Colonic mucosa (tissue), 4 donors: ENCODE data around the gene FEV. TPM values are rescaled to one million over a fixed set of nuclear protein-coding genes. Genes with fewer than 3 reads are reported as not detected.

Source experiments
- DNase-seq: peaks from one replicate; pipeline ENCODE4 v3.0.0-alpha.2; 2020
- H3K27ac ChIP-seq: fragments of 200-600 bp; one replicate; pipeline ENCODE4 v1.8.0; 2021
- H3K27me3 ChIP-seq: fragments of 200-600 bp; one replicate; pipeline ENCODE4 v1.8.0; 2021
- H3K36me3 ChIP-seq: fragments of 200-600 bp; one replicate; pipeline ENCODE4 v1.8.0; 2021
- H3K4me1 ChIP-seq: fragments of 200-600 bp; one replicate; pipeline ENCODE4 v1.8.0; 2021; ENCODE audit warnings: mild to moderate bottlenecking
- H3K4me3 ChIP-seq: fragments of 200-600 bp; one replicate; pipeline ENCODE4 v1.8.0; 2021
- H3K9ac ChIP-seq, 2 donors: one replicate each; pipeline ENCODE4 v1.7.0; 2013; ENCODE audit warnings: control low read depth in 2 of 2, low read depth in 2 of 2, low read length in 2 of 2
- H3K9me3 ChIP-seq: fragments of 200-600 bp; one replicate; pipeline ENCODE4 v1.8.0; 2021
- CTCF ChIP-seq: fragments of 200-600 bp; IDR thresholded peaks from one replicate; pipeline ENCODE4 v1.8.0; 2022; ENCODE audit warnings: antibody characterized with exemption, mild to moderate bottlenecking
- intact Hi-C: fragments of 100-400 bp; cut with DNase I; formaldehyde crosslinking; loops from one replicate; pipeline ENCODE4 v1.14.1; 2022
- total RNA-seq, 2 donors: library from RNA; stranded (reverse); fragmentation: NEBNext Ultra II Directional in 1 of 2; extraction: Animal tissue kit (Norgen Biotek cat#: 25700) in 1 of 2; gene quantifications; one replicate each; pipeline ENCODE4 v1.2.1, GENCODE V29; 2021
- donor health status: healthy.
- donor health status: DM: no; HTN: no; CAD: no.
- donor health status: DM: no; HTN: no; CAD: no.

Gene FEV
- total RNA-seq, 2 donors from 2014 or later: 2.9 to 6.5 TPM

DNA sequence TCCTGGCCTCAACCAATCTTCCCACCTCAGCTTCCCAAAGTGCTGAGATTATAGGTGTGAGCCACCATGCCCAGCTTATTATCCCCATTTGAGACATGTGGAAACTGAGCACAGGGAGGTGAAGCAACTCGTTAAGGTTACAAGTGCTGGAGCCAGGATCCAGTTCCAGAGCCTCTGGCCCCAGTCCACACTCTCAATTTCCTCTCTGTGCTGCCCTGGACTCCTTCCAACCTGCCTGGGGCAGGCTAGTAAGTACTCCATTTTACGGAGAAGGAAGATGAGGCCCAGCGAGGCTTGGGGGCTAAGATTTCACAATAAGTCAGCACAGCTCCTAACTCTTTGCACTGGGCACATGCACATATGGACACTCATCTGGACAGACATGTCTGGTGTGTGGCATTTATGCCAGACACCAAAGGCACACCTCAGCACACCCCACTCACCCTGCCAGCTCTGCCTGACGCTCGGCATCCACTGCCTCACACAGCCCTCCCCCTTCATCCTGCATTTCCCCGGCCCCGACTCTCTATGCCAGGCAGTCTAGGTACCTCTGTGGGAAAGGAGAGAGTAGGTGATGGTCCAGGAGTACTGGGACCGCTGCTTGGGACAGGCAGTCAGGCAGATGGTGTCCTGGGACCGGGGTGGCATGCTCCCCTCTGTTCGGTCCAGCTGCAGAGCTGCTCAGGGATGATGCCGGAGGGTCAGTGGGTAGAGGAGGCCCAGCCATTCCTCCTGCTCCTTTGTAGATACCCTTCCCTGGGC, 35.8 kb upstream of the FEV start:
- no peaks in the 10 kb centered on the region for H3K36me3 ChIP-seq
- no peak overlapping the region for H3K27ac ChIP-seq
- no peak overlapping the region for H3K9ac ChIP-seq
- H3K9me3 ChIP-seq: no peaks in the 10 kb centered on the region
- no peak overlapping the region for H3K4me3 ChIP-seq
- no peak for TF ChIP-seq CTCF
- H3K4me1 ChIP-seq: no peaks in the 10 kb centered on the region
- no peak for DNase-seq
- no peaks in the 10 kb centered on the region for H3K27me3 ChIP-seq
- intact Hi-C loops: no loop called here

GRCh38 chr2:219019436-219019835, 34.5 kb upstream of the FEV start:
- H3K4me3 ChIP-seq: no peak overlapping the region
- no peak overlapping the region for H3K27ac ChIP-seq
- H3K9me3 ChIP-seq: no peaks in the 10 kb centered on the region
- H3K36me3 ChIP-seq: no peaks in the 10 kb centered on the region
- no peak for TF ChIP-seq CTCF
- no peaks in the 10 kb centered on the region for H3K4me1 ChIP-seq
- DNase-seq: no peak
- no peaks in the 10 kb centered on the region for H3K27me3 ChIP-seq
- no peak overlapping the region for H3K9ac ChIP-seq
- intact Hi-C loops: no loop called here

DNA sequence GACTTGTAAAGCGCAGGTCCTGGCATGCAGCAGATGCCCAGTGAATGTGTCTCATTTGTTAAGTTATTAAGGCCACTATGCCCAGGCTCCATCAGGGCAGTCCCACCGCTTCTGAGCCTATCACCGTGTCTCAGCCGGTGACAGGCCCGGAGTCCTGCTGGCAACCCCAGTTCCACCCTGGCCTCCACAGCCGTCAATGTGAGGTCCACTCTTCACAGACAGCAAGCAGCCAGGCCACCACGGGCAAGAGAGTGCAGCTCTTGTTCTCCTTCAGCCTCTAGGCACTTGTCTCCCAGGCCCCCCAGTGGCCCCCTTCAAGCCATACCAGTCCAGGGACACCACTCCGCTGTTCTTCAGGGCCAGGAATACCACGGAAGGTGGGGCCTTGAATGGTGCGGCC, 33.7 kb upstream of the FEV start:
- H3K36me3 ChIP-seq: no peaks in the 10 kb centered on the region
- H3K27me3 ChIP-seq: no peaks in the 10 kb centered on the region
- H3K4me1 ChIP-seq: no peaks in the 10 kb centered on the region
- H3K4me3 ChIP-seq: no peak overlapping the region
- no peaks in the 10 kb centered on the region for H3K9me3 ChIP-seq
- no peak for TF ChIP-seq CTCF
- intact Hi-C loops: no loop called here
- DNase-seq: no peak
- no peak overlapping the region for H3K27ac ChIP-seq
- no peak overlapping the region for H3K9ac ChIP-seq

DNA sequence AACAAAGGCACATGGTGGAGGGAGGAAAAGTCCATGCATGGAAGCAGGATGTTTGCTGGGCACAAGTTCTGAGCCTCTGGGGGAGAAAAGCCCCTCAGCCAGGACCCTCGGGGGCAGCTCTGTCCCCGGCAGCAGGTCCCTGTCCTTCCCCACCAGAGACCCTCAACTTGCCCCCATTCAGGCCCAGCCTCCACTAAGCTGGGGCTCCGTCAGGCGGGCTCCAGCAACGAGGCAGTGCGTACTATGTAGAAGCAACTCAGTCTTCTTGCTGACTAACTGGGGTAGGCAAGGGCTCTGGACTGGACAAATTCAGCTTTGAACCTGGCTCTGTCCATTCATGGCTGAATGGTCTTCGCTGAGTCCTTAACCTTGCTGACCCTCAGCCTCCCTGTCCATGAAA, 33.3 kb upstream of the FEV start:
- H3K36me3 ChIP-seq: no peaks in the 10 kb centered on the region
- H3K9ac ChIP-seq: no peak overlapping the region
- H3K4me1 ChIP-seq: no peaks in the 10 kb centered on the region
- no peak for TF ChIP-seq CTCF
- no peak overlapping the region for H3K27ac ChIP-seq
- H3K4me3 ChIP-seq: no peak overlapping the region
- DNase-seq: no peak
- intact Hi-C loops: no loop called here
- H3K9me3 ChIP-seq: no peaks in the 10 kb centered on the region
- H3K27me3 ChIP-seq: no peaks in the 10 kb centered on the region

DNA sequence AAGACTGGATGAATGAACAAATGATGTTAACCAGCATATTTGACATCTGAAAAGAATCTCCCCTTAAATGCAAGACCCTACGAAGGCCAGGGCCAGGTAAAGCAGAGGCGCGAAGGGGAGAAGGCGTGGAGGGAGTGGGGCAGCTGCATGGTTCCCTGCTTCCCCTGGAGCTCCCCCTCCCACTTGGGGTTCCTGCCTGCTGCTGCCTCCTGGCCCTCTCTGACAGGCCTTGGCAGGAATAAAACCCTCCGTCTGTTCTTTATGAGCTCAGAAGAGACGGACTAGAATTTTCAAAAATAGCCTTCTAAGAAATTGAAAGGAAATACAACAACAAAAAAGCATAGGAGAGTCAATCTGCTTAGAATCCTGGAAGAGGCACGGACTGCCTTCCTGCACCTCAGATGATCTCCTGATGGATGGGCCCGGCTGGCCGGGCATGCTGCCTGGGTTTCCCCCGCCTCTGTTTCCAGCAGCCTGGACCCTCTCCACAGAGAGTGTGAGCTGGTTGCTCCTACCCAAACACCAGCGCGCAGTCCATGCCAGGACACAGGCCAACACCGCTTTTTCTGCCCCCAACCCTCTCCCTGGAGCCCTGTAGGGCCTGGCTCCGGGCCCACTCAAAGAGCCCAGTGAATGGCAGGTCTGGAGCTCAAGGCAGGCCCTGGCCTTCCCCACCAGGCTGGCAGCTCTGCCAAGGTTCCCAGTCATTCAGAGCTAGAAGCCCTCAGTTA, 32.4 kb upstream of the FEV start:
- Histone ChIP-seq H3K27me3 (no peaks in the 10 kb centered on the region), H3K36me3 (no peaks in the 10 kb centered on the region), H3K4me3 (no peak overlapping the region), H3K9ac (no peak overlapping the region), H3K9me3 (no peaks in the 10 kb centered on the region), H3K27ac (no peak overlapping the region), H3K4me1 (no peaks in the 10 kb centered on the region)
- no peak for TF ChIP-seq CTCF
- intact Hi-C loops: no loop called here
- DNase-seq: no peak
